Nephron progenitor cell (in vitro differentiated cells): Measurements from ENCODE around the gene C2orf76.

Source experiments
- DNase-seq: peaks from one replicate; pipeline ENCODE4 v3.0.0; 2021
- H3K27ac Mint-ChIP-seq: 2 replicates; pipeline ENCODE4 v1.8.0; 2021; ENCODE audit warnings: mild to moderate bottlenecking, moderate library complexity, mixed read lengths
- H3K27me3 Mint-ChIP-seq: 2 replicates; pipeline ENCODE4 v1.8.0; 2021; ENCODE audit warnings: mild to moderate bottlenecking, low read depth, mixed read lengths; ENCODE audit not compliant: poor library complexity
- H3K36me3 Mint-ChIP-seq: 2 replicates; pipeline ENCODE4 v1.8.0; 2021; ENCODE audit warnings: low read depth, mixed read lengths
- H3K4me1 Mint-ChIP-seq: 2 replicates; pipeline ENCODE4 v1.8.0; 2021; ENCODE audit warnings: mixed read lengths
- H3K4me3 Mint-ChIP-seq: 2 replicates; pipeline ENCODE4 v1.8.0; 2021; ENCODE audit warnings: mild to moderate bottlenecking, moderate library complexity, mixed read lengths
- H3K9me3 Mint-ChIP-seq: 2 replicates; pipeline ENCODE4 v1.8.0; 2021; ENCODE audit warnings: mild to moderate bottlenecking, moderate library complexity, mixed read lengths
- CTCF ChIP-seq: fragments of 200-600 bp; sonication (generic); IDR thresholded peaks from 2 replicates; pipeline ENCODE4 v1.5.0; 2021; ENCODE audit warnings: antibody characterized with exemption

C2orf76 gene

GRCh38 chr2:119366649-119367471 lies at the start of gene C2orf76, which contains the start of gene DBI:
TSS of gene C2orf76 (minus strand) at chr2:119366834. CDS start at chr2:119339959, 26,875 bp downstream.
TSS of gene DBI (plus strand) at chr2:119366977. CDS start at chr2:119367052, 75 bp downstream.
- H3K27ac Mint-ChIP-seq: peak within 1 kb of the TSS; percentile 87
- H3K4me3 Mint-ChIP-seq: peak within 1 kb of the TSS; percentile 95
- no peaks in the 10 kb centered on the region for H3K27me3 Mint-ChIP-seq
- H3K36me3 Mint-ChIP-seq: peaks cover 28% of the 10 kb centered on the region
- DNase-seq: peak; percentile 93
- peaks cover 30% of the 10 kb centered on the region for H3K4me1 Mint-ChIP-seq
- H3K9me3 Mint-ChIP-seq: no peaks in the 10 kb centered on the region
- TF ChIP-seq CTCF: no peak

- no peak for TF ChIP-seq CTCF
- H3K4me3 Mint-ChIP-seq: no peak overlapping the region
- H3K9me3 Mint-ChIP-seq: peaks cover 43% of the 10 kb centered on the region
- peak overlapping the region; percentile 85 for H3K27ac Mint-ChIP-seq
- peaks cover 3% of the 10 kb centered on the region for H3K27me3 Mint-ChIP-seq
- peaks cover 10% of the 10 kb centered on the region for H3K4me1 Mint-ChIP-seq
- H3K36me3 Mint-ChIP-seq: peaks cover 4% of the 10 kb centered on the region
- DNase-seq: no peak
Measured at GRCh38 chr2:119415630-119416029, 49.0 kb upstream of the C2orf76 start.

GRCh38 chr2:119414894-119415293 lies 48.3 kb upstream of the C2orf76 start:
- H3K36me3 Mint-ChIP-seq: peaks cover 4% of the 10 kb centered on the region
- H3K4me1 Mint-ChIP-seq: peaks cover 10% of the 10 kb centered on the region
- no peak overlapping the region for H3K27ac Mint-ChIP-seq
- H3K9me3 Mint-ChIP-seq: peaks cover 41% of the 10 kb centered on the region
- peaks cover 3% of the 10 kb centered on the region for H3K27me3 Mint-ChIP-seq
- no peak for TF ChIP-seq CTCF
- DNase-seq: no peak
- no peak overlapping the region for H3K4me3 Mint-ChIP-seq

GRCh38 chr2:119409506-119409905 lies 42.9 kb upstream of the C2orf76 start:
- TF ChIP-seq CTCF: no peak
- no peak for DNase-seq
- H3K27me3 Mint-ChIP-seq: peaks cover 13% of the 10 kb centered on the region

GRCh38 chr2:119408221-119408619 lies 41.6 kb upstream of the C2orf76 start:
- Mint-ChIP-seq H3K27me3 (peaks cover 13% of the 10 kb centered on the region), H3K4me3 (no peak overlapping the region), H3K27ac (no peak overlapping the region), H3K9me3 (peaks cover 18% of the 10 kb centered on the region), H3K36me3 (peaks cover 4% of the 10 kb centered on the region), H3K4me1 (peaks cover 18% of the 10 kb centered on the region)
- TF ChIP-seq CTCF: no peak
- no peak for DNase-seq

More at GRCh38 chr2:119409506-119409905, 42.9 kb upstream of the C2orf76 start:
- Mint-ChIP-seq H3K36me3 (peaks cover 4% of the 10 kb centered on the region), H3K9me3 (peaks cover 30% of the 10 kb centered on the region), H3K4me1 (peaks cover 11% of the 10 kb centered on the region), H3K4me3 (no peak overlapping the region), H3K27ac (no peak overlapping the region)
